HUES6 (cell line): ENCODE measurements around the gene TRIM49D2.
"Not testable (repeated sequence)": the region's sequence is repeated elsewhere in the genome, so short reads cannot be mapped to it uniquely, and the experiment has no call there.

Source experiments
- H3K27ac ChIP-seq: 2 replicates; pipeline ENCODE4 v1.7.0; 2013; ENCODE audit warnings: low read depth, mild to moderate bottlenecking, low read length, inconsistent platforms
- H3K27me3 ChIP-seq: 2 replicates; pipeline ENCODE4 v1.6.1; 2013; ENCODE audit warnings: low read length; ENCODE audit not compliant: control insufficient read depth, insufficient read depth
- H3K36me3 ChIP-seq: 2 replicates; pipeline ENCODE4 v1.6.1; 2013; ENCODE audit warnings: low read length; ENCODE audit not compliant: control insufficient read depth, insufficient read depth
- H3K4me1 ChIP-seq: 2 replicates; pipeline ENCODE4 v1.6.1; 2013; ENCODE audit warnings: low read length; ENCODE audit not compliant: control insufficient read depth, insufficient read depth
- H3K4me3 ChIP-seq: 2 replicates; pipeline ENCODE4 v1.5.1; 2013; ENCODE audit warnings: low read depth, low read length
- H3K9ac ChIP-seq: one replicate; pipeline ENCODE4 v1.6.1; 2013; ENCODE audit warnings: mild to moderate bottlenecking, low read length
- H3K9me3 ChIP-seq: 2 replicates; pipeline ENCODE4 v1.6.1; 2013; ENCODE audit warnings: low read depth, low read length; ENCODE audit not compliant: control insufficient read depth, insufficient read depth

Gene TRIM49D2

GRCh38 chr11:89923764-89924163 lies at the start of gene TRIM49D2:
TRIM49D2 (plus strand) TSS chr11:89924064; CDS start chr11:89926762, 2,698 bp downstream.
- not testable (repeated sequence) for H3K9ac ChIP-seq, H3K9me3 ChIP-seq, H3K27me3 ChIP-seq, H3K4me3 ChIP-seq, H3K4me1 ChIP-seq, H3K27ac ChIP-seq, H3K36me3 ChIP-seq

DNA sequence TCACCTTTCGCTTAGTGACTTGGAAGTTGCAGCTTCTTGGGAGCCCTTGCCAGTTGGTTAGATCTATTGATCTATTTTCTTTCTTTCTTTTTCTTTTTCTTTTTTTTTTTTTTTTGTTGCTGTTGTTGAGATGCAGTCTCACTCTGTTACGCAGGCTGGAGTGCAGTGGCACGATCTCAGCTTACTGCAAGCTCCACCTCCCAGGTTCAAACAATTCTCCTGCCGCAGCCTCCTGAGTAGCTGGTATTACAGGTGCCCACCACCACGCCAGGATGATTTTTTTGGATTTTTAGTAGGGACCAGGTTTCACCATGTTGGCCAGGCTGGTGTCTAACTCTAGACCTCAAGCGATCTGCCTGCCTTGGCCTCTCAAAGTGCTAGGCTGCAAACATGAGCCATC lies 46.4 kb upstream of the TRIM49D2 start:
- not testable (repeated sequence) for H3K4me3 ChIP-seq, H3K9me3 ChIP-seq, H3K27me3 ChIP-seq, H3K36me3 ChIP-seq, H3K9ac ChIP-seq, H3K27ac ChIP-seq, H3K4me1 ChIP-seq

DNA sequence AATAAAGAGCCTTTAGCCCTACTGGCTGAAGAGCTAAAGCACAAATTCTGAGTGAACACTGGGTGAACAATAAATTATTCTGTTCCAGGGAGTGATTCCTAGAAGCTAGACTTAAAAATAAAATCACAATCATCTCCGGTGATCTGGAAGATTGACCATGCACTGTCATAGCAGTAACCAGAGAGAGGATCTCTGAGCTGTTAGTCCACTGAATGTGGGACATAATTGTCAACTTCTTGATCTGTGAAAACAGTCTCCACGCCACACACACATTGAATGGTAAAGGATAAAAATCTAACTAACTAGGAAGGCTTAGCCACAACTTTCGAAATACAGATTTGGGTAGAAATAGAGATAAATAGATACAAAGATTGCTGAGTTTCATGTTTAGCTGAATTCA lies 30.6 kb upstream of the TRIM49D2 start:
- H3K27me3 ChIP-seq, H3K4me1 ChIP-seq, H3K27ac ChIP-seq, H3K9ac ChIP-seq, H3K36me3 ChIP-seq, H3K9me3 ChIP-seq, H3K4me3 ChIP-seq: not testable (repeated sequence)

GRCh38 chr11:89900809-89901208 lies 23.1 kb upstream of the TRIM49D2 start:
- H3K4me3 ChIP-seq, H3K27ac ChIP-seq, H3K36me3 ChIP-seq, H3K4me1 ChIP-seq, H3K9me3 ChIP-seq, H3K9ac ChIP-seq, H3K27me3 ChIP-seq: not testable (repeated sequence)

GRCh38 chr11:89922195-89922660 lies 1.6 kb upstream of the TRIM49D2 start, which contains the start of gene TRIM49D1:
TRIM49D1 (minus strand) TSS chr11:89922245; CDS start chr11:89917710, 4,535 bp downstream.
- H3K9me3 ChIP-seq: no peaks in the 10 kb centered on the region
- H3K36me3 ChIP-seq: no peaks in the 10 kb centered on the region
- H3K27me3 ChIP-seq: no peaks in the 10 kb centered on the region
- no peak within 1 kb of the TSS for H3K27ac ChIP-seq
- H3K4me3 ChIP-seq: no peak within 1 kb of the TSS
- H3K4me1 ChIP-seq: no peaks in the 10 kb centered on the region
- no peak within 1 kb of the TSS for H3K9ac ChIP-seq

DNA sequence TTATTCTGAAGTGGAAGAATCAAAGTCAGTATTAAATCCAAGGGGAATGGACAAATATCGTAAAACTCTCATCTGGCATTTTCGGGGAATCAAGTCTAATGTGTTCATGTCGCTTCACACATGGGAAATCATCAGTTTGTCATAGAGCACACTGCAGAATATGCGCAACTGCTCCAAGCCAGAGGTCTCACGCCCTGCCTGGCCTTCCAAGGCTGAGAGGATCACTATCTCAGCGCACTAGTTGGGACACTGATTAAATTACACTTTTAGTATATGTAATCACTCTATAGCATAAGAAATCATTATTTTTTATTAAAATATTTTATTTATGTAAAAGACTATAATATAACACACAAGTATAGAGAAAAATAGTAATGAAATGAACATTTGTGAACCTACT lies 37.0 kb downstream of the TRIM49D2 start:
- not testable (repeated sequence) for H3K27me3 ChIP-seq, H3K9ac ChIP-seq

GRCh38 chr11:89965737-89966136 lies 41.9 kb downstream of the TRIM49D2 start, which contains the start of gene TRIM64:
TRIM64 (plus strand) TSS chr11:89966037; CDS start chr11:89968504, 2,467 bp downstream.
- not testable (repeated sequence) for H3K9me3 ChIP-seq, H3K27me3 ChIP-seq, H3K4me1 ChIP-seq, H3K4me3 ChIP-seq, H3K36me3 ChIP-seq, H3K27ac ChIP-seq, H3K9ac ChIP-seq

More for the DNA sequence above, 37.0 kb downstream of the TRIM49D2 start:
- H3K36me3 ChIP-seq, H3K4me1 ChIP-seq, H3K9me3 ChIP-seq, H3K27ac ChIP-seq, H3K4me3 ChIP-seq: not testable (repeated sequence)
